LNCaP clone FGC (cell line): Measurements from ENCODE around the gene ZFP14.
"Not testable (repeated sequence)": the region's sequence is repeated elsewhere in the genome, so short reads cannot be mapped to it uniquely, and the experiment has no call there.

Experiments
- DNase-seq: peaks from one replicate; pipeline ENCODE4 v3.0.0-alpha.2; 2011; ENCODE audit warnings: low read depth
- H3K4me3 ChIP-seq: 2 replicates; pipeline ENCODE4 v1.5.1; 2011; ENCODE audit warnings: mild to moderate bottlenecking, low read depth, low read length, control low read depth
- CTCF ChIP-seq: IDR thresholded peaks from 2 replicates; pipeline ENCODE4 v1.5.1; 2012; ENCODE audit warnings: mild to moderate bottlenecking; ENCODE audit not compliant: control insufficient read depth, insufficient read depth; ENCODE audit errors: extremely low read depth

ZFP14 gene

GRCh38 chr19:36331353-36332228, 47.4 kb downstream of the ZFP14 start:
- DNase-seq: peak; percentile 99
- H3K4me3 ChIP-seq: peak overlapping the region; percentile 94

GRCh38 chr19:36330216-36330615, 48.8 kb downstream of the ZFP14 start:
- no peak for TF ChIP-seq CTCF
- peak overlapping the region; percentile 94 for H3K4me3 ChIP-seq
- no peak for DNase-seq

More at GRCh38 chr19:36331353-36332228, 47.4 kb downstream of the ZFP14 start:
- no peak for TF ChIP-seq CTCF

- DNase-seq: not testable (repeated sequence)
- peak overlapping the region; percentile 94 for H3K4me3 ChIP-seq
Observed at GRCh38 chr19:36329534-36329933, 49.5 kb downstream of the ZFP14 start.

GRCh38 chr19:36326649-36327048, 52.4 kb downstream of the ZFP14 start:
- not testable (repeated sequence) for H3K4me3 ChIP-seq, DNase-seq

- not testable (repeated sequence) for H3K4me3 ChIP-seq, DNase-seq
Observed at GRCh38 chr19:36315164-36315563, 63.8 kb downstream of the ZFP14 start.

GRCh38 chr19:36314053-36314452, 64.9 kb downstream of the ZFP14 start:
- H3K4me3 ChIP-seq, DNase-seq: not testable (repeated sequence)

GRCh38 chr19:36311098-36311760, 67.8 kb downstream of the ZFP14 start:
- DNase-seq, H3K4me3 ChIP-seq: not testable (repeated sequence)

GRCh38 chr19:36310416-36310990, 68.5 kb downstream of the ZFP14 start:
- DNase-seq, H3K4me3 ChIP-seq: not testable (repeated sequence)

GRCh38 chr19:36309759-36310158, 69.2 kb downstream of the ZFP14 start:
- DNase-seq: not testable (repeated sequence)

GRCh38 chr19:36309309-36309708, 69.7 kb downstream of the ZFP14 start:
- H3K4me3 ChIP-seq, DNase-seq: not testable (repeated sequence)

More at GRCh38 chr19:36309759-36310158, 69.2 kb downstream of the ZFP14 start:
- not testable (repeated sequence) for H3K4me3 ChIP-seq

- DNase-seq, H3K4me3 ChIP-seq: not testable (repeated sequence)
Observed at GRCh38 chr19:36292317-36292716, 86.7 kb downstream of the ZFP14 start.
